ENCODE measurements around the gene AKAP1. TPM values are rescaled to one million over a fixed set of nuclear protein-coding genes. Genes with fewer than 3 reads are reported as not detected.

Gene AKAP1
- 11.0 and 15.9 TPM in 2 replicates for total RNA-seq

DNA sequence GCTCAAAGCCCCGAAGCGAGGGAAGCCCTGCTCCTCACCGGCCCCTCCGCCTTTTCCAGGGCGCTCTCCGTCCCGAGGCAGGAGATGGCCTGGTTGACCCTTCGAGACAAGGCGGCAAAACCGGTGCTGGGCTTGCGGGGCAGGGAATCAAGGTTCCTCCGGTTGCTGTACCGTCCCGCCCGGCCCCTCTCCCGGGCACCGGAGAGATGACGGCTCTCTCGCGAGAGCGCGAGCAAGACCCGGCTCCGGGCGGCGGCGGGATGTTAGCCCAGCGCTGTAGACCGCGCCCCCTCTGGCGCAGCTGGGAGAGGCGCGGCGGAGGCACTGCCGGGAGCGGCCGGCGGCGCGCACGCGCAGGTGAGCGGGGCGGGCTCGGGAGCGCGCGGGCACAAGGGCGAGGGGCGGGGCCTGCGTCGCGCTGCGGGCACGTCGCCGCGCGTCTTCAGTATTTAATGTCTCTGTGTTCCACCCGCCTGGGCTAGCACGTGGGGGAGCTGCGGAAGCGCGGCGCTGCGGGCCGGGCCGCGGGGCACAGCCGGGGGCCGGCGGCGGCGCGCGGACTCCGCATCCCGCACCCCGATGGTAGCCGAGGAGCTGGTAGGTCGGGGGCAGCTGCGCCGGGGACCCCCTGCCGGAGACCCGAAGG lies at the start of gene AKAP1:
Gene AKAP1 (plus strand): TSS at position 445 of the 646 bp plus-strand sequence. CDS start 20,219 bp downstream, outside the sequence.

Other genes with a start within 250 kb of the AKAP1 start
- 19.7 and 21.7 TPM in 2 replicates for gene TRIM25, start 171.2 kb upstream of the AKAP1 start, total RNA-seq
- 11.0 and 15.0 TPM in 2 replicates for gene COIL, start 124.2 kb upstream of the AKAP1 start, total RNA-seq
- 29.9 and 138 TPM in 2 replicates for gene SCPEP1, start 107.1 kb upstream of the AKAP1 start, total RNA-seq
- 10.9 and 18.3 TPM in 2 replicates for gene MSI2, start 171.3 kb downstream of the AKAP1 start, total RNA-seq

Measured in regular cardiac myocyte (primary cell).